Memory B cell (primary cell): ENCODE measurements around the gene SLC32A1.

Source experiments
- ATAC-seq: fragments of 150-1000 bp; cut with Tn5 transposase; 2 replicates; pipeline ENCODE4 v1.10.0; 2021; ENCODE audit warnings: low read depth, mild to moderate bottlenecking, moderate library complexity
- DNase-seq, 2 donors: peaks; one replicate each; pipeline ENCODE4 v3.0.0; 2022; ENCODE audit warnings: low spot score in 2 of 2
- H3K27ac Mint-ChIP-seq: one replicate; pipeline ENCODE4 v1.8.0; 2022; ENCODE audit warnings: mild to moderate bottlenecking, moderate library complexity, mixed read lengths
- H3K27me3 Mint-ChIP-seq: one replicate; pipeline ENCODE4 v1.8.0; 2022; ENCODE audit warnings: mixed read lengths
- H3K36me3 Mint-ChIP-seq: one replicate; pipeline ENCODE4 v1.8.0; 2022; ENCODE audit warnings: mild to moderate bottlenecking, mixed read lengths
- H3K4me1 Mint-ChIP-seq: one replicate; pipeline ENCODE4 v1.8.0; 2022; ENCODE audit warnings: mixed read lengths
- H3K4me3 Mint-ChIP-seq: one replicate; pipeline ENCODE4 v1.8.0; 2022; ENCODE audit warnings: mild to moderate bottlenecking, moderate library complexity, mixed read lengths
- H3K9me3 Mint-ChIP-seq: one replicate; pipeline ENCODE4 v1.8.0; 2022; ENCODE audit warnings: mixed read lengths

Gene SLC32A1

DNA sequence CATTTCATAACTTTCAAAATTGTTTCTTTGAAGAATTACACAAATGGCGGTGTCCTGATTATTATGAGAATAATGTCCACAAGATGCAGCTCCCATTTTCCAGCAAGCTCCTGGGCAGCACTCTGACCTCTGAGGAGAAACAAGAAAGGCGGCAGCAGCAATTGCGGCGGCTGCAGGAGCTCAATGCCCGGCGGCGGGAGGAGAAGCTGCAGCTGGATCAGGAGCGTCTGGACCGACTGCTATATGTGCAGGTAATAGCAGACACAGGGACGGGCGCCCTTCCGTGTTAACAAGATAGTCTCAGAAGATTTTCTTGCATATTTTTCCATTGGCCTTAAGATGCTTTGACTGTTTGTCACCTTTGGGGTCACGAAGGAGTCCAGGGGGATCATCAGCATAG, 30.6 kb downstream of the SLC32A1 start:
- H3K27ac Mint-ChIP-seq: no peak overlapping the region
- no peak overlapping the region for H3K4me3 Mint-ChIP-seq
- ATAC-seq (no peak), DNase-seq (no peak)
- no peaks in the 10 kb centered on the region for H3K27me3 Mint-ChIP-seq
- peaks cover 23% of the 10 kb centered on the region for H3K36me3 Mint-ChIP-seq
- no peaks in the 10 kb centered on the region for H3K4me1 Mint-ChIP-seq
- no peaks in the 10 kb centered on the region for H3K9me3 Mint-ChIP-seq

DNA sequence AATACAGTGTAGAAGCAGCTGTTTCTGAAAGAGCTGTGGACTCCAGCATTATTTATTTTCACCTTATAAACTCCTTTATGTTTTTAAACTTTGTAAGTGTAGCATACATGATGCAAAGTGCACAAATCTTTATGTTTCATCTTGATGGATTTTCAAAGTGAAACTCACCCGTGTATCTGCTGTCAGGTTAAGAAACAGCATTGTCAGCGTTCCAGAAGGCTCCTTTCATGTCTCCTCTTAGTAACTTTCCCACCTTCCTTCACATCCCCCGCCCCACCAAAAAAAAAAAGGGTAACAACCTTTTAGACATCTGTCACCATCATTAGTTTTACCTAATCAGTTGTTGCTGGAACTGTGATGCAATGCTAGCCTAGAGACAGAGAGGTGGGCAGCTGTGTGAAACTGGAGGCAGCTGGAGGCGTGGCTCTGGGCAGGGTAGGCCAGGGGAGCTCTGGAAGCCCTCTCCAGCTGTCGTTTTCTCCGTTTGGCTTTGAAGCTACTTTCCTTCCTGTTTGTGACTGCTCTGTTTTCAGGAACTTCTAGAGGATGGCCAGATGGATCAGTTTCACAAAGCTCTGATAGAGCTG, 31.1 kb downstream of the SLC32A1 start:
- peaks cover 28% of the 10 kb centered on the region for H3K36me3 Mint-ChIP-seq
- H3K27ac Mint-ChIP-seq: no peak overlapping the region

DNA sequence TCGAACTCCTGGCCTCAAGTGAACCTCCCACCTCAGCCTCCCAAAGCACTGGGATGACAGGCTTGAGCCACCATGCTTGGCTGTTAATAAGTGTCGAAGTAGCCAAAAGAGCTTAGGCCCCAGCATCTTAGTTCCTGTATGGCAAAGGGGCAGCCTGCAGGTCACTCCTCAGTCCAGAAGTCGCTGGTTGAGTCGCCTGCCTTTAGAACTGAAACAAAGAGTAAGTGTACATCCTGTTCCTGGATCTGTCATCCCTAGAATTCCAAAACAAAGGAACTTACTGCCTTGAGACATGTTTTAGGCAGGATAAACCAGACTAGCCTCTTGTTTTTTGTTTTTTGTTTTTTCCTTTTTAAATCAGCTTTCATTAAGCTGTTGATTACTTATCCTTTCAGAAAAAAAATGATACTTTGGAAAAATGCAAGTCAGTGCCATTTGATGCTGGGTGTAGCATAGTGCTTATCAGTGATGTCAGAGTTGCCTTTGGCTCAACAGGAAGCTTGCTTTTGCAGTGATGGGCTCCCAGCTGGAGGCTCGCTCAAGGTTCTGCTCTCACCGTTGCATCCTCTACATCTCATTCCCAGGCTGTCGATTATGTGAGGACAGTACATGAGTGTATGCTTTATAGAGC, 33.0 kb downstream of the SLC32A1 start:
- DNase-seq (no peak), ATAC-seq (no peak)
- no peaks in the 10 kb centered on the region for H3K27me3 Mint-ChIP-seq
- peaks cover 43% of the 10 kb centered on the region for H3K36me3 Mint-ChIP-seq
- no peak overlapping the region for H3K27ac Mint-ChIP-seq
- H3K4me1 Mint-ChIP-seq: peaks cover 3% of the 10 kb centered on the region
- no peaks in the 10 kb centered on the region for H3K9me3 Mint-ChIP-seq
- no peak overlapping the region for H3K4me3 Mint-ChIP-seq

More for the DNA sequence above, 31.1 kb downstream of the SLC32A1 start:
- Mint-ChIP-seq H3K4me3 (no peak overlapping the region), H3K27me3 (no peaks in the 10 kb centered on the region), H3K4me1 (no peaks in the 10 kb centered on the region), H3K9me3 (no peaks in the 10 kb centered on the region)
- DNase-seq: no peak
- no peak for ATAC-seq

DNA sequence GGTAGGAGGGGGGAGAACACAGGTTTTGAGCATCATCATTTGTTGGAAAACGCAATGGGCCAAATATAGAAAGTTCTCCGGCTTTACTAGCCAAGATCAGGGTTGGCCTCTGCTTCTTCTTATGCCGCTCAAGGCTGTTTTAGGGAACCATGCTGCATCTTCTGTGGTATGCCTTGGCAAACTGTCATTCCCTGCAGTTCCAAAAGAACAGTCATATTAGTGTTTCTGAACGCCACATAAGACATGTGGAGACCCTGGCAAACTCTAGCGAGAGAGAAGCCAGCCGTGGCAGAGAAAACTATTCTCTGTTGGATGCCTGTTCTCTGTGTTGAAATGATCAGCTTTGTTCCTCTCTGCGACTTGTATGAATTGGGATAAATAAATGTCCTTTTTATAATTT, 34.8 kb downstream of the SLC32A1 start:
- no peak overlapping the region for H3K27ac Mint-ChIP-seq
- H3K4me3 Mint-ChIP-seq: no peak overlapping the region
- no peaks in the 10 kb centered on the region for H3K27me3 Mint-ChIP-seq
- DNase-seq (no peak), ATAC-seq (no peak)
- H3K4me1 Mint-ChIP-seq: peaks cover 3% of the 10 kb centered on the region
- peaks cover 46% of the 10 kb centered on the region for H3K36me3 Mint-ChIP-seq
- H3K9me3 Mint-ChIP-seq: no peaks in the 10 kb centered on the region

DNA sequence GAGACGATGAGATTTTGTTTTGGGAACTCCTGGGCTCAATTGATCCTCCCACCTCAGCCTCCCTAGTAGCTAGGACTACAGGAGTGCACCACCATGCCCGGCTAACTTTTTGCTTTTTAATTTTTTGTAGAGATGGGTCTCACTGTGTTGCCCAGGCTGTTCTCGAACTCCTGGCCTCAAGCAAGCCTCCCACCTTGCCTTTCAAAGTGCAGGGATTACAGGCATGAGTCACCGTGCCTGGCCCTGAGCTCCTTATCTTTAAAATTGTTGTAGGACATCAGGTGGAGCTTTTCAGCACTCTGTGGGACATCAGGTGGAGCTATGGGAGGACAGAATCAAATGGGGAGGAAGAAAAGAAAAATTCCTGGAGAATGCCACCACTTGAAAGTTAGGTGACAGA, 36.7 kb downstream of the SLC32A1 start:
- ATAC-seq (no peak), DNase-seq (no peak)
- Mint-ChIP-seq H3K4me3 (no peak overlapping the region), H3K27ac (no peak overlapping the region), H3K36me3 (peaks cover 51% of the 10 kb centered on the region), H3K27me3 (no peaks in the 10 kb centered on the region), H3K9me3 (no peaks in the 10 kb centered on the region), H3K4me1 (peaks cover 3% of the 10 kb centered on the region)

DNA sequence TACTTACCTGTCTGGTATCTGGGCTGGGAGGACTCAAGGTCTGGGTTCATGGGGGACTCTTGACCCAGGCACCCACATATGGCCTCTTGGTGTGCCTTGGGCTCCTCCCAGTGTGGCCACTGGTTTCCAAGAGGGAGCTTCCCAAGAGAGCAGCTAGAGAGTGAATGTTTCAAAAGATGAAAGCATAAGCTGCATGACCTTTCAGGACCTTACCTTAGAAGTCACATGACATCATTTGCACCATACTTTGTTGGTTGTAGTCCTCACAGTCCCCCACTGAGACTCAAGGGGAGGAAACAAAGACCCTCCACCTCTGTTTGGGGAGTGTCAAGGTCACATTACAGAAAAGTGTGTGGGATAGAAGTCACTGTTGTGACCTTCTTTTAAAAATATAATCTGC, 37.9 kb downstream of the SLC32A1 start:
- no peak overlapping the region for H3K27ac Mint-ChIP-seq
- DNase-seq (no peak), ATAC-seq (no peak)
- H3K27me3 Mint-ChIP-seq: no peaks in the 10 kb centered on the region
- H3K4me3 Mint-ChIP-seq: no peak overlapping the region
- H3K36me3 Mint-ChIP-seq: peaks cover 49% of the 10 kb centered on the region
- peaks cover 3% of the 10 kb centered on the region for H3K4me1 Mint-ChIP-seq
- no peaks in the 10 kb centered on the region for H3K9me3 Mint-ChIP-seq

DNA sequence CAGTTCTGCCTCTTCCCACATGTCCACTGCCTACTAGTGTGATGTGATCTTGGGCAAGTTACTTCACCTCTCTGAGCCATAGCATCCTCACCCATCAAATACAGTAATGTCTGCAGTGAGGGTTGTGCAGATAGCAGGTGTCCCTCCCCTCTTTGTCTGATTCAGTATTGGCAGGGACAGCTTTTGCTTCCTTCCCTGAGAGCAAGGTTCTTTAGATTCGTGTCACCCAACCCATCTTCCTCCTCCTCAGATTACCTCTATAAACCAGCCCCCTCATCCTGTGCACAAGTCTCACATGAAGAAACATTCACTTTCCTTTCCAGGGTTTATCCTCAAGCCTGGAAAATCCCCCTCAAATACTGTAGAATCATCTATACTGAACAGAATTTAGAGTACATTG, 39.3 kb downstream of the SLC32A1 start:
- H3K27ac Mint-ChIP-seq: peak overlapping the region; percentile 40
- ATAC-seq: no peak
- H3K36me3 Mint-ChIP-seq: peaks cover 51% of the 10 kb centered on the region

DNA sequence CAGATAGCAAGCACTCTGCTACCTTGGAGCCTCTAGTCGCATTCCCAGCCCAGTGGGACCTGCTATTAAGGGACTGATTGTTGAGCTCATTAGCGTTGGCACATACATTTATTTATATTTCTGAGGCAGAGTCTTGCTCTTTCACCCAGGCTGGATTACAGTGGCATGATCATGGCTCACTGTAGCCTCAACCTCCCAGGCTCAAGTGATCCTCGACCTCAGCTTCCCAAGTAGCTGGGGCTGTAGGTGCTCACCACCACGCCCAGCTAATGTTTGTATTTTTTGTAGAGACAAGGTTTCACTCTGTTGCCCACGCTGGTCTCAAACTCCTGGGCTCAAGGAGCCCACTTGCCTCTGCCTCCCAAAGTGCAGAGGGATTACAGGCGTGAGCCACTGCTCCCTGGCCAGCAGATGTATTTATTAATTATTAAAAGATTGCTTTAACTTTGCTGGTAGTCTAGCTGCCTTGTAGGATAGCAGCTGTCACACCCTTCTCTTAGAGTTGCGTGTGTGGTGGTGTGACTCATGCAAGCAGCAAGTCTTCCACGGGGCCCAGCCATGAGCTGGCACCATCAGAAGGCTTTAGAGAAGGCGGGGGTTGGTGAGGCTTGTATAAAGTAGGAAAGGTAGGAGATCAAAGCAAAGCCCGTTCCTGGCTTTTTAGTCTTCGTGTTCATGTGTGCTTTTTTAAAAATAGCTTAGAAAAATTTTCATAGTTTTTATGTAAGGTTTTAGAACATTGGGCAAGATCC, 40.5 kb downstream of the SLC32A1 start:
- Mint-ChIP-seq H3K9me3 (no peaks in the 10 kb centered on the region), H3K27ac (peak overlapping the region; percentile 40), H3K36me3 (peaks cover 53% of the 10 kb centered on the region), H3K27me3 (no peaks in the 10 kb centered on the region), H3K4me3 (no peak overlapping the region), H3K4me1 (peaks cover 9% of the 10 kb centered on the region)
- DNase-seq (no peak), ATAC-seq (no peak)

More for the DNA sequence above, 39.3 kb downstream of the SLC32A1 start:
- Mint-ChIP-seq H3K9me3 (no peaks in the 10 kb centered on the region), H3K27me3 (no peaks in the 10 kb centered on the region), H3K4me3 (no peak overlapping the region), H3K4me1 (peaks cover 3% of the 10 kb centered on the region)
- DNase-seq: no peak

DNA sequence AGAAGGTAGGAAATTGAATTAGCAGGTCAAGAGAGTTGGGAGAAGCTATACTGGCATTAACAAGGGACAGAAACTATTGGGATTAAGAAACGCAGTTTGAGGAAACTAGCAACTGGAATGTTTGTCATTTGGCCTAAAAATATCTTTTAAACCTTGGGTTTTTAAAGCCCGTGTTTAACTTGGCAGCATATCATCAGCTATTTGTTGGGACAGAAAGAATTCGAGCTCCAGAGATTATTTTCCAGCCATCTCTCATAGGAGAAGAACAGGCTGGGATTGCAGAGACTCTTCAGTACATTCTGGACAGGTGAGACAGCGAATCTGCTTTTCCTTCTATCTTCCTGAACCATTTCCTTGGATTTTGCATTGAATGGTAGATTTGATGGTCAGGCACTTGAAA, 41.8 kb downstream of the SLC32A1 start:
- no peak overlapping the region for H3K4me3 Mint-ChIP-seq
- DNase-seq (no peak), ATAC-seq (no peak)
- no peaks in the 10 kb centered on the region for H3K9me3 Mint-ChIP-seq
- no peak overlapping the region for H3K27ac Mint-ChIP-seq
- peaks cover 13% of the 10 kb centered on the region for H3K4me1 Mint-ChIP-seq
- H3K27me3 Mint-ChIP-seq: no peaks in the 10 kb centered on the region
- H3K36me3 Mint-ChIP-seq: peaks cover 48% of the 10 kb centered on the region

DNA sequence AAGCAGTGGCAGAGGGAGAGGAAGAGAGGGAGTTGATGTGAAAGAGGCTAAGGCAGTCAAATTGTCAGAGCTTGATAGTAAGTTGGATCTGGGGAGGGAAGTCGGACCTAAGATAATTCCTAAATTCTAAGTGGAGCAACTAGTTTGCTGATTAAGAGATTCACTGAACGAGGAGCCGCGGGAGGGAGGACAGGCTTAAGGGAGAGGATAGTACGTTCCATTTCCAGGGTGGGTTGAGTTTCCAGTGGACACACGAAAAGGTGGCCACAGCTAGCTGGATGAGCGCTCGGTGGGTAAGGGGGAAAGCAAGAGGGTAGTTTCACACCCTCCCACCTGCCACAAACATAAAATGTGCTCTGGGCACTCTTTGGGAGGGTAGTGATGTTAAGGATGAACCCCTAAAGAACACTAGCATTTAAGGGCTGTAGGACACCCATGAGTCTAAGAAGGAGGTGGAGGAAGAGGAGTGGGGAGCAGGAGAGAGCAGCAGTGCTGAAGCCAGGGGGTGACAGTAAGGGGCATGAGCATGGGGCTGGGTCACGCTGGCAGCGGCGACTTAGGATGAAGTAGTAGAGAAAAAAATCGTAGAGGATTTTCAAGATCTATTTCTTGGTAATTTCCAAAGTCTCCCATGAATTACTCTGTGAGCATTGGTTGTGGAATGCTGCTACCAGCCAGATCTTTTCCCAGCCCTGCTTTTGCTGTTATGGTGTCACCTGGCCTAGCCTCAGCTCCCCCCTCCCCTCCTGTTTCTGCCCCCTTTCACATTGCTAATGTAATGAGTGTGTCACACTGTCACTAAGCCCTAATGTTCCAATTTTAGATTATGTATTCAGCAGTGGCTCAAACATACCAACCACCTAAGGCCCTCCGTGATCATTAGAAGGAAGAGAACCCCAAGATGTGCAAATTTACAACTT, 45.4 kb downstream of the SLC32A1 start:
- no peak for ATAC-seq
- peaks cover 10% of the 10 kb centered on the region for H3K9me3 Mint-ChIP-seq
- H3K36me3 Mint-ChIP-seq: peaks cover 53% of the 10 kb centered on the region
- DNase-seq: no peak
- H3K27ac Mint-ChIP-seq: peak overlapping the region; percentile 25
- peaks cover 10% of the 10 kb centered on the region for H3K4me1 Mint-ChIP-seq
- no peaks in the 10 kb centered on the region for H3K27me3 Mint-ChIP-seq
- no peak overlapping the region for H3K4me3 Mint-ChIP-seq

DNA sequence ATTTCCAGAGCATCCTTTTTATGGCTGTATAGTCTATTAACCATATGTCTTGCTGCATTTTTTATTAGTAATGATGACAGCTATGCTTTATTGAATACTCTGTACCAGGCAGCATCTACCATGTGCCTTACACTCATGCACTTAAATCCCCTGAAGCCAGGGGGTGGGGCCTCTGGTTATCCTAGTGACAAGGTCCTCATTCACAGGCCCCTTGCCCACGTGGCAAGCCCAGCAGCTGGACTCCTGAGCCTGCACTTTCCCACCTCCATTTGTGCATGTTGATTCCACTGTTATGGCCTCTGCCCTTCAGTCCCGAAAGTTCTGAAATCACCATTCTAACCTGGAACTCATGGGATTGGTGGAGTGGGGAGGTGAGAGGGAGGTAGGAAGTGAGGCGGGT, 46.3 kb downstream of the SLC32A1 start:
- no peak overlapping the region for H3K4me3 Mint-ChIP-seq
- H3K27me3 Mint-ChIP-seq: no peaks in the 10 kb centered on the region
- H3K27ac Mint-ChIP-seq: no peak overlapping the region
- H3K4me1 Mint-ChIP-seq: peaks cover 10% of the 10 kb centered on the region
- H3K36me3 Mint-ChIP-seq: peaks cover 53% of the 10 kb centered on the region
- no peak for ATAC-seq
- H3K9me3 Mint-ChIP-seq: peaks cover 10% of the 10 kb centered on the region
- no peak for DNase-seq

DNA sequence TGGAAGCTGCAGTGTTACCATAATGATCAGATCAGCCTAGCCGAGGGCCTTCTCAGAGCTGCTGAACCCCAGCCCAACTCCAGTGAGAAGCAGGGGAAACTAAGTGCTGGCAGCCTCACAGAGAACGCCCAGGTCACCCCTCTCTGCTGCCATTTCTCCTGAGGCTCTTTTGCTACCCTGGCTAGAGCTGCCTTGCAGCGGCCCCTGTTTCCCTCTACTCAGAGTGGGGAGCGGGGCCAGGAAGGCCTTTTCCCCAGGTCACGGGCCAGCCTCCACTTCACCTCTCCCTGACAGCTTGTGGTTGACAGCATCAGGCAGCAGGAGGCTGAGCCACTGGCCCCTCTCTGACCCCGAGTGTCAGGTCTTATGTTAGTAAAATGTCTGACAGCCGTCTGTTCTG, 46.7 kb downstream of the SLC32A1 start:
- ATAC-seq (no peak), DNase-seq (no peak)
- H3K36me3 Mint-ChIP-seq: peaks cover 48% of the 10 kb centered on the region
- peaks cover 10% of the 10 kb centered on the region for H3K9me3 Mint-ChIP-seq
- peaks cover 10% of the 10 kb centered on the region for H3K4me1 Mint-ChIP-seq
- H3K4me3 Mint-ChIP-seq: no peak overlapping the region
- no peak overlapping the region for H3K27ac Mint-ChIP-seq
- no peaks in the 10 kb centered on the region for H3K27me3 Mint-ChIP-seq

DNA sequence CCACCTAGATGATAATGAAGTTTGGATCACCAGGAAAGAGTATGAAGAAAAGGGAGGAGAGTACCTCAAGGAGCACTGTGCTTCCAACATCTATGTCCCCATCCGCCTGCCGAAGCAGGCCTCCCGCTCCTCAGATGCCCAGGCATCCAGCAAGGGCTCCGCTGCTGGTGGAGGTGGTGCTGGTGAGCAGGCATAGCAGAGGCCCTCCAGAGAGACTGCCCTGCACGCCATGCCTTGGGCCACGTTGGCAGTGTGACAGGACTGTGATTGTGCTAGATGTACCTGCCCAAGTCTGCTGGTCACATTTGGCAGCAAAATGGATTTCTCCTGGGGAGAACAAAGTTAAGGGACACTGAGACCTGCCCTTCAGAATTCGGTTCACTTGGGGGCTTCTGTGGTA, 47.3 kb downstream of the SLC32A1 start:
- Mint-ChIP-seq H3K27ac (no peak overlapping the region), H3K36me3 (peaks cover 46% of the 10 kb centered on the region), H3K4me3 (no peak overlapping the region), H3K9me3 (peaks cover 10% of the 10 kb centered on the region), H3K27me3 (no peaks in the 10 kb centered on the region), H3K4me1 (peaks cover 10% of the 10 kb centered on the region)
- ATAC-seq (no peak), DNase-seq (no peak)

DNA sequence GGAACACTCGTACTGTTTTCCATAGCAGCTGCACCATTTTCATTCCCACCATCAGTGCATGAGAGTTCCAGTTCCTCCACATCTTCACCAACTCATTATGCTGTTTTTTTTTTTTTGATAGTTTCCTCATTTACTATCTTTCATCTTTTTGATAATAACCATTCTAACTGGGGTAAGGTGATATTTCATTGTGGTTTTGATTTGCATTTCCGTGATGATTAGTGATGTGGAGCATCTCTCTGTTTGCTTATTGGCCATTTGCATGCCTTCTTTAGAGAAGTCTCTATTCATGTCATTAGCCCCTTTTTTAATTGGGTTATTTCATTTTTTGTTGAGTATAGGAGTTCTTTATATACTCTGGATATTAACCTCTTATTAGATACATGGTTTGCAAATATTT, 49.9 kb downstream of the SLC32A1 start:
- H3K4me3 Mint-ChIP-seq: no peak overlapping the region
- no peaks in the 10 kb centered on the region for H3K27me3 Mint-ChIP-seq
- ATAC-seq: peak; percentile 74
- H3K36me3 Mint-ChIP-seq: peaks cover 39% of the 10 kb centered on the region
- DNase-seq: no peak
- H3K9me3 Mint-ChIP-seq: peaks cover 10% of the 10 kb centered on the region
- peaks cover 9% of the 10 kb centered on the region for H3K4me1 Mint-ChIP-seq
- peak overlapping the region; percentile 1 for H3K27ac Mint-ChIP-seq
